Astrocyte (in vitro differentiated cells and primary cell): ENCODE results near the gene PROS1. TPM values are rescaled to one million over a fixed set of nuclear protein-coding genes. Genes with fewer than 3 reads are reported as not detected.
"Not testable (repeated sequence)": the region's sequence is repeated elsewhere in the genome, so short reads cannot be mapped to it uniquely, and the experiment has no call there.

ENCODE experiments used
- DNase-seq: peaks from one replicate; pipeline ENCODE4 v3.0.0-alpha.2; 2010; ENCODE audit warnings: low read depth
- FAIRE-seq: peaks from 2 replicates; lab custom pipeline; 2011; peaks lifted over from hg19 to GRCh38; lab: Jason Lieb, UNC
- H2AFZ ChIP-seq: 2 replicates; pipeline ENCODE4 v1.6.0; 2012; ENCODE audit warnings: low read depth, low read length, inconsistent platforms
- H3K27ac ChIP-seq: 2 replicates; pipeline ENCODE4 v1.5.1; 2011; ENCODE audit warnings: low read depth, low read length, inconsistent platforms
- H3K27me3 ChIP-seq: 2 replicates; pipeline ENCODE4 v1.6.0; 2011; ENCODE audit warnings: low read length, inconsistent platforms; ENCODE audit not compliant: insufficient read depth
- H3K36me3 ChIP-seq: 2 replicates; pipeline ENCODE4 v1.5.1; 2011; ENCODE audit warnings: low read length, inconsistent platforms; ENCODE audit not compliant: insufficient read depth
- H3K4me1 ChIP-seq: 2 replicates; pipeline ENCODE4 v1.5.1; 2011; ENCODE audit warnings: low read length, inconsistent platforms; ENCODE audit not compliant: insufficient read depth
- H3K4me2 ChIP-seq: 2 replicates; pipeline ENCODE4 v1.6.0; 2012; ENCODE audit warnings: low read length, inconsistent platforms
- H3K4me3 ChIP-seq: 2 replicates; pipeline ENCODE4 v1.5.1; 2011; ENCODE audit warnings: low read depth, mild to moderate bottlenecking, low read length, inconsistent platforms; ENCODE audit not compliant: insufficient read depth
- H3K79me2 ChIP-seq: 2 replicates; pipeline ENCODE4 v1.6.0; 2012; ENCODE audit warnings: mild to moderate bottlenecking, low read length, inconsistent platforms; ENCODE audit not compliant: insufficient read depth
- H3K9ac ChIP-seq: 2 replicates; pipeline ENCODE4 v1.6.0; 2012; ENCODE audit warnings: mild to moderate bottlenecking, low read length, inconsistent platforms
- H3K9me3 ChIP-seq: 2 replicates; pipeline ENCODE4 v1.5.1; 2012; ENCODE audit warnings: low read depth, mild to moderate bottlenecking, low read length, inconsistent platforms; ENCODE audit not compliant: insufficient read depth
- H4K20me1 ChIP-seq: 2 replicates; pipeline ENCODE4 v1.6.0; 2012; ENCODE audit warnings: low read length, inconsistent platforms; ENCODE audit not compliant: insufficient read depth
- H3K27ac Mint-ChIP-seq: one replicate; pipeline ENCODE4 v1.8.0; 2021; ENCODE audit warnings: mild to moderate bottlenecking, mixed read lengths; ENCODE audit not compliant: unreplicated experiment
- H3K27me3 Mint-ChIP-seq: one replicate; pipeline ENCODE4 v1.8.0; 2021; ENCODE audit warnings: low read depth, mixed read lengths; ENCODE audit not compliant: unreplicated experiment
- H3K36me3 Mint-ChIP-seq: one replicate; pipeline ENCODE4 v1.8.0; 2021; ENCODE audit warnings: low read depth, mixed read lengths; ENCODE audit not compliant: unreplicated experiment
- H3K4me1 Mint-ChIP-seq: one replicate; pipeline ENCODE4 v1.8.0; 2021; ENCODE audit warnings: low read depth, mixed read lengths; ENCODE audit not compliant: unreplicated experiment
- H3K4me3 Mint-ChIP-seq: one replicate; pipeline ENCODE4 v1.8.0; 2021; ENCODE audit warnings: mild to moderate bottlenecking, moderate library complexity, mixed read lengths; ENCODE audit not compliant: unreplicated experiment
- H3K9me3 Mint-ChIP-seq: one replicate; pipeline ENCODE4 v1.8.0; 2021; ENCODE audit warnings: mild to moderate bottlenecking, mixed read lengths; ENCODE audit not compliant: unreplicated experiment
- CTCF ChIP-seq: IDR thresholded peaks from 2 replicates; pipeline ENCODE4 v1.5.1; 2011; ENCODE audit warnings: low read depth, mild to moderate bottlenecking, inconsistent platforms, low read length, moderate library complexity; ENCODE audit not compliant: insufficient read depth
- EZH2 ChIP-seq: IDR thresholded peaks from 2 replicates; pipeline ENCODE4 v1.6.1; 2012; ENCODE audit warnings: mild to moderate bottlenecking, low read length, inconsistent platforms; ENCODE audit not compliant: insufficient read depth
- total RNA-seq: library from RNA; stranded (reverse); gene quantifications from 2 replicates; pipeline ENCODE4 v1.2.1, GENCODE V29; 2021

PROS1 gene
- total RNA-seq, 1 donor from 2014 or later = 13.4 TPM

- peak; percentile 94 for FAIRE-seq
Observed at GRCh38 chr3:93979850-93980676, 6.4 kb upstream of the PROS1 start, which contains the start of gene ARL13B. ARL13B (plus strand) TSS chr3:93980155; CDS start chr3:93980424, 269 bp downstream.

GRCh38 chr3:93969997-93970396 is 3.7 kb downstream of the PROS1 start:
- H3K79me2 ChIP-seq = no peaks in the 10 kb centered on the region
- H4K20me1 ChIP-seq = no peaks in the 10 kb centered on the region
- FAIRE-seq = no peak
- no peak overlapping the region for H3K4me3 ChIP-seq
- no peak overlapping the region for H3K9ac ChIP-seq
- Mint-ChIP-seq H3K27ac (peak overlapping the region; percentile 76), H3K9me3 (peaks cover 2% of the 10 kb centered on the region), H3K27me3 (no peaks in the 10 kb centered on the region), H3K4me1 (peaks cover 18% of the 10 kb centered on the region), H3K36me3 (no peaks in the 10 kb centered on the region), H3K4me3 (no peak overlapping the region)
- H3K9me3 ChIP-seq = no peaks in the 10 kb centered on the region
- no peak overlapping the region for H2AFZ ChIP-seq
- TF ChIP-seq EZH2 (no peak), CTCF (no peak)
- no peak for DNase-seq
- H3K27me3 ChIP-seq = no peaks in the 10 kb centered on the region
- H3K36me3 ChIP-seq = no peaks in the 10 kb centered on the region
- no peak overlapping the region for H3K27ac ChIP-seq
- H3K4me2 ChIP-seq = no peak overlapping the region
- H3K4me1 ChIP-seq = peaks cover 4% of the 10 kb centered on the region

More at GRCh38 chr3:93979850-93980676, 6.4 kb upstream of the PROS1 start, which contains the start of gene ARL13B:
- H3K9ac ChIP-seq = peak within 1 kb of the TSS; percentile 86
- H3K4me1 Mint-ChIP-seq = peaks cover 6% of the 10 kb centered on the region
- H3K4me3 Mint-ChIP-seq = peak within 1 kb of the TSS; percentile 92
- H3K79me2 ChIP-seq = peaks cover 43% of the 10 kb centered on the region
- H3K9me3 ChIP-seq = no peaks in the 10 kb centered on the region
- peaks cover 2% of the 10 kb centered on the region for H3K9me3 Mint-ChIP-seq
- no peaks in the 10 kb centered on the region for H3K36me3 ChIP-seq
- H4K20me1 ChIP-seq = no peaks in the 10 kb centered on the region
- H3K27me3 ChIP-seq = no peaks in the 10 kb centered on the region
- peaks cover 4% of the 10 kb centered on the region for H3K4me1 ChIP-seq
- H3K27ac ChIP-seq = peak within 1 kb of the TSS; percentile 91
- DNase-seq = peak; percentile 98
- peak within 1 kb of the TSS; percentile 87 for H3K4me3 ChIP-seq
- peaks cover 7% of the 10 kb centered on the region for H3K27me3 Mint-ChIP-seq
- H3K27ac Mint-ChIP-seq = peak within 1 kb of the TSS; percentile 92
- H2AFZ ChIP-seq = peak within 1 kb of the TSS; percentile 81
- TF ChIP-seq CTCF = no peak
- no peak for TF ChIP-seq EZH2
- peak within 1 kb of the TSS; percentile 91 for H3K4me2 ChIP-seq
- H3K36me3 Mint-ChIP-seq = no peaks in the 10 kb centered on the region

- peaks cover 4% of the 10 kb centered on the region for H3K27me3 Mint-ChIP-seq
- TF ChIP-seq EZH2 = no peak
- TF ChIP-seq CTCF = no peak
- peaks cover 18% of the 10 kb centered on the region for H3K4me1 Mint-ChIP-seq
- H3K9me3 ChIP-seq = no peaks in the 10 kb centered on the region
- H4K20me1 ChIP-seq = no peaks in the 10 kb centered on the region
- peaks cover 6% of the 10 kb centered on the region for H3K9me3 Mint-ChIP-seq
- H3K4me3 ChIP-seq = no peak overlapping the region
- no peak overlapping the region for H2AFZ ChIP-seq
- H3K27me3 ChIP-seq = no peaks in the 10 kb centered on the region
- FAIRE-seq (no peak), DNase-seq (peak; percentile 49)
- no peak overlapping the region for H3K4me2 ChIP-seq
- peaks cover 4% of the 10 kb centered on the region for H3K4me1 ChIP-seq
- H3K79me2 ChIP-seq = no peaks in the 10 kb centered on the region
- H3K36me3 Mint-ChIP-seq = no peaks in the 10 kb centered on the region
- H3K9ac ChIP-seq = no peak overlapping the region
- H3K27ac Mint-ChIP-seq = peak overlapping the region; percentile 87
- H3K27ac ChIP-seq = no peak overlapping the region
- H3K36me3 ChIP-seq = no peaks in the 10 kb centered on the region
- H3K4me3 Mint-ChIP-seq = no peak overlapping the region
Observed at GRCh38 chr3:93969443-93969842, 4.3 kb downstream of the PROS1 start.

- not testable (repeated sequence) for FAIRE-seq, H3K27me3 Mint-ChIP-seq, H4K20me1 ChIP-seq, DNase-seq, H3K27ac Mint-ChIP-seq, H3K79me2 ChIP-seq, H3K36me3 Mint-ChIP-seq, H2AFZ ChIP-seq, H3K4me3 ChIP-seq, H3K4me2 ChIP-seq, H3K27me3 ChIP-seq, H3K9ac ChIP-seq, H3K4me3 Mint-ChIP-seq, H3K9me3 Mint-ChIP-seq, H3K27ac ChIP-seq, H3K4me1 ChIP-seq, H3K36me3 ChIP-seq, H3K9me3 ChIP-seq
- peaks cover 15% of the 10 kb centered on the region for H3K4me1 Mint-ChIP-seq
Observed at GRCh38 chr3:93965106-93965505, 8.6 kb downstream of the PROS1 start.
